Thymus (tissue), 11 donors: ENCODE measurements around the gene DIPK1C. TPM values are rescaled to one million over a fixed set of nuclear protein-coding genes. Genes with fewer than 3 reads are reported as not detected.

Experiments used
- DNase-seq, 9 donors: peaks; one replicate each; pipeline ENCODE4 v3.0.0-alpha.2; 2013; ENCODE audit warnings: low spot score in 9 of 9, low read depth in 6 of 9, missing footprints in 1 of 9
- H3K27ac ChIP-seq, 2 donors: one replicate each; pipeline ENCODE4 v1.5.1; 2013; ENCODE audit warnings: control low read depth in 1 of 2, low read depth in 1 of 2, low read length in 1 of 2, mild to moderate bottlenecking in 1 of 2, moderate library complexity in 1 of 2
- H3K27me3 ChIP-seq, 2 donors: one replicate each; pipeline ENCODE4 v1.5.1; 2013; ENCODE audit warnings: low read length in 1 of 2; ENCODE audit not compliant: control insufficient read depth in 2 of 2, insufficient read depth in 1 of 2
- H3K36me3 ChIP-seq, 2 donors: one replicate each; pipeline ENCODE4 v1.5.1; 2013; ENCODE audit warnings: low read length in 1 of 2, mild to moderate bottlenecking in 1 of 2, moderate library complexity in 1 of 2; ENCODE audit not compliant: control insufficient read depth in 2 of 2, insufficient read depth in 2 of 2
- H3K4me1 ChIP-seq, 2 donors: one replicate each; pipeline ENCODE4 v1.5.1; 2013; ENCODE audit warnings: low read length in 2 of 2; ENCODE audit not compliant: control insufficient read depth in 2 of 2, insufficient read depth in 2 of 2
- H3K4me3 ChIP-seq, 2 donors: one replicate each; pipeline ENCODE4 v1.5.1; 2013; ENCODE audit warnings: low read length in 2 of 2, control low read depth in 1 of 2, mild to moderate bottlenecking in 1 of 2
- H3K9me3 ChIP-seq, 2 donors: one replicate each; pipeline ENCODE4 v1.5.1; 2013; ENCODE audit warnings: low read length in 1 of 2, mild to moderate bottlenecking in 1 of 2; ENCODE audit not compliant: control insufficient read depth in 2 of 2, insufficient read depth in 1 of 2
- WGBS: extraction: QIAGEN DNeasy Blood & Tissue Kit; methylation state at CpG from one replicate; pipeline ENCODE4 v1.1.7; 2013; 5-methylcytosine and 5-hydroxymethylcytosine counted together
- polyA plus RNA-seq: library from polyadenylated mRNA; stranded (reverse); fragments of 200-250 nt; gene quantifications from one replicate; pipeline ENCODE4 v1.2.3, GENCODE V29; 2013
- total RNA-seq: library from RNA; stranded (reverse); fragments of 120-200 nt; gene quantifications from one replicate; pipeline ENCODE4 v1.2.4, GENCODE V29; 2013
- donor health status: healthy.

The DIPK1C gene
- total and polyA plus RNA-seq, 2 donors, result 0.42 to 26.4 TPM

GRCh38 chr18:74411475-74411874, 45.6 kb downstream of the DIPK1C start:
- no peaks in the 10 kb centered on the region for H3K9me3 ChIP-seq
- H3K4me3 ChIP-seq, result no peak overlapping the region
- H3K27ac ChIP-seq, result no peak overlapping the region
- no peaks in the 10 kb centered on the region for H3K27me3 ChIP-seq
- peaks cover 4 to 16% of the 10 kb centered on the region in 2 donors for H3K4me1 ChIP-seq
- no peaks in the 10 kb centered on the region for H3K36me3 ChIP-seq
- 93% methylated on average over 9 of the region's 9 CpGs for WGBS
- DNase-seq, result no peak

- H3K27ac ChIP-seq, result no peak overlapping the region
- H3K4me3 ChIP-seq, result no peak overlapping the region
- H3K36me3 ChIP-seq, result no peaks in the 10 kb centered on the region
- no peaks in the 10 kb centered on the region for H3K9me3 ChIP-seq
- no peak for DNase-seq
- H3K4me1 ChIP-seq, result peaks cover 4 to 16% of the 10 kb centered on the region in 2 donors
- no peaks in the 10 kb centered on the region for H3K27me3 ChIP-seq
- WGBS, result 56% methylated on average over 8 of the region's 8 CpGs
These were observed 46.6 kb downstream of the DIPK1C start for GRCh38 chr18:74410441-74410992.

- no peak overlapping the region for H3K4me3 ChIP-seq
- no peaks in the 10 kb centered on the region for H3K9me3 ChIP-seq
- no peaks in the 10 kb centered on the region for H3K36me3 ChIP-seq
- WGBS, result 7% methylated on average over 2 of the region's 2 CpGs
- H3K27ac ChIP-seq, result no peak overlapping the region
- peaks cover 4 to 15% of the 10 kb centered on the region in 2 donors for H3K4me1 ChIP-seq
- DNase-seq, result no peak
- no peaks in the 10 kb centered on the region for H3K27me3 ChIP-seq
These were observed 49.2 kb downstream of the DIPK1C start for GRCh38 chr18:74407888-74408287.

GRCh38 chr18:74402806-74403433, 54.2 kb downstream of the DIPK1C start:
- H3K4me1 ChIP-seq, result no peaks in the 10 kb centered on the region
- no peak overlapping the region for H3K27ac ChIP-seq
- H3K4me3 ChIP-seq, result no peak overlapping the region
- WGBS, result 92% methylated on average over 9 of the region's 9 CpGs
- H3K36me3 ChIP-seq, result no peaks in the 10 kb centered on the region
- no peaks in the 10 kb centered on the region for H3K9me3 ChIP-seq
- no peaks in the 10 kb centered on the region for H3K27me3 ChIP-seq
- no peak for DNase-seq

- no peaks in the 10 kb centered on the region for H3K4me1 ChIP-seq
- H3K36me3 ChIP-seq, result no peaks in the 10 kb centered on the region
- H3K9me3 ChIP-seq, result no peaks in the 10 kb centered on the region
- no peak overlapping the region for H3K4me3 ChIP-seq
- 74% methylated on average over 4 of the region's 4 CpGs for WGBS
- H3K27me3 ChIP-seq, result no peaks in the 10 kb centered on the region
- H3K27ac ChIP-seq, result no peak overlapping the region
- no peak for DNase-seq
These were observed 56.3 kb downstream of the DIPK1C start for GRCh38 chr18:74400813-74401212.

GRCh38 chr18:74399091-74399887, 57.8 kb downstream of the DIPK1C start:
- H3K27ac ChIP-seq, result no peak overlapping the region
- no peaks in the 10 kb centered on the region for H3K9me3 ChIP-seq
- no peaks in the 10 kb centered on the region for H3K36me3 ChIP-seq
- H3K4me3 ChIP-seq, result no peak overlapping the region
- no peak for DNase-seq
- no peaks in the 10 kb centered on the region for H3K27me3 ChIP-seq
- 18% methylated on average over 14 of the region's 14 CpGs for WGBS
- H3K4me1 ChIP-seq, result no peaks in the 10 kb centered on the region

- Histone ChIP-seq H3K9me3 (no peaks in the 10 kb centered on the region), H3K36me3 (no peaks in the 10 kb centered on the region), H3K27me3 (no peaks in the 10 kb centered on the region), H3K27ac (no peak overlapping the region), H3K4me1 (no peaks in the 10 kb centered on the region), H3K4me3 (no peak overlapping the region)
- DNase-seq, result no peak
- 95% methylated on average over 7 of the region's 7 CpGs for WGBS
These were observed 59.5 kb downstream of the DIPK1C start for GRCh38 chr18:74397572-74397971.

- H3K36me3 ChIP-seq, result no peaks in the 10 kb centered on the region
- H3K4me3 ChIP-seq, result no peak overlapping the region
- no peak for DNase-seq
- H3K27ac ChIP-seq, result no peak overlapping the region
- H3K9me3 ChIP-seq, result no peaks in the 10 kb centered on the region
- no peaks in the 10 kb centered on the region for H3K27me3 ChIP-seq
- H3K4me1 ChIP-seq, result no peaks in the 10 kb centered on the region
- WGBS, result 92% methylated on average over 16 of the region's 16 CpGs
These were observed 60.6 kb downstream of the DIPK1C start for GRCh38 chr18:74396171-74397169.
